IMR-90 (cell line): ENCODE data around the gene CRTAP.

Experiments used
- BHLHE40 ChIP-seq: fragments of 150-350 bp; IDR thresholded peaks from 2 replicates; pipeline ENCODE4 v1.6.1; 2016; ENCODE audit warnings: mild to moderate bottlenecking, low read depth, low read length
- CEBPB ChIP-seq: IDR thresholded peaks from 2 replicates; pipeline ENCODE4 v1.6.1; 2012; ENCODE audit warnings: low read depth, low read length, improper control_type of control experiment
- MAFK ChIP-seq: IDR thresholded peaks from 2 replicates; pipeline ENCODE4 v1.6.1; 2012; ENCODE audit warnings: low read depth, low read length, improper control_type of control experiment
- MAZ ChIP-seq: IDR thresholded peaks from 2 replicates; pipeline ENCODE4 v1.6.1; 2012; ENCODE audit warnings: low read depth, mild to moderate bottlenecking, low read length, improper control_type of control experiment, moderate library complexity, borderline replicate concordance
- MXI1 ChIP-seq: IDR thresholded peaks from 2 replicates; pipeline ENCODE4 v1.6.1; 2012; ENCODE audit warnings: low read depth, mild to moderate bottlenecking, low read length, moderate library complexity, borderline replicate concordance
- NFE2L2 ChIP-seq: fragments of 150-350 bp; IDR thresholded peaks from 2 replicates; pipeline ENCODE4 v1.6.1; 2016; ENCODE audit warnings: low read depth, mild to moderate bottlenecking, low read length
- POLR2A ChIP-seq: IDR thresholded peaks from 2 replicates; pipeline ENCODE4 v1.6.1; 2012; ENCODE audit warnings: mild to moderate bottlenecking, low read depth, low read length
- RAD21 ChIP-seq: IDR thresholded peaks from 2 replicates; pipeline ENCODE4 v1.6.1; 2012; ENCODE audit warnings: low read length, improper control_type of control experiment
- RCOR1 ChIP-seq: IDR thresholded peaks from 2 replicates; pipeline ENCODE4 v1.6.1; 2012; ENCODE audit warnings: mild to moderate bottlenecking, low read length, improper control_type of control experiment; ENCODE audit not compliant: insufficient replicate concordance
- RFX5 ChIP-seq: IDR thresholded peaks from 2 replicates; pipeline ENCODE4 v1.8.0; 2012; ENCODE audit warnings: low read depth, mild to moderate bottlenecking, low read length, moderate library complexity
- SMC3 ChIP-seq: fragments of 150-350 bp; IDR thresholded peaks from 2 replicates; pipeline ENCODE4 v1.6.1; 2016; ENCODE audit warnings: low read depth, mild to moderate bottlenecking, antibody characterized with exemption, low read length, moderate library complexity
- TF ChIP-seq, protein P1 (sequence below): conservative IDR thresholded peaks from 2 replicates; pipeline ENCODE4 v1.5.1; 2012; ENCODE audit warnings: mild to moderate bottlenecking, low read depth, low read length, improper control_type of control experiment
- TF ChIP-seq, protein P2 (sequence below): fragments of 150-350 bp; IDR thresholded peaks from 2 replicates; pipeline ENCODE4 v1.6.1; 2017; ENCODE audit warnings: mild to moderate bottlenecking, antibody characterized with exemption, low read length, low read depth
- TF ChIP-seq, protein P3 (sequence below): fragments of 150-350 bp; IDR thresholded peaks from 2 replicates; pipeline ENCODE4 v1.6.1; 2016; ENCODE audit warnings: low read depth, mild to moderate bottlenecking, low read length, moderate library complexity, borderline replicate concordance

GRCh38 chr3:33122991-33123390, 9.2 kb downstream of the CRTAP start:
- TF ChIP-seq, protein P1, sequence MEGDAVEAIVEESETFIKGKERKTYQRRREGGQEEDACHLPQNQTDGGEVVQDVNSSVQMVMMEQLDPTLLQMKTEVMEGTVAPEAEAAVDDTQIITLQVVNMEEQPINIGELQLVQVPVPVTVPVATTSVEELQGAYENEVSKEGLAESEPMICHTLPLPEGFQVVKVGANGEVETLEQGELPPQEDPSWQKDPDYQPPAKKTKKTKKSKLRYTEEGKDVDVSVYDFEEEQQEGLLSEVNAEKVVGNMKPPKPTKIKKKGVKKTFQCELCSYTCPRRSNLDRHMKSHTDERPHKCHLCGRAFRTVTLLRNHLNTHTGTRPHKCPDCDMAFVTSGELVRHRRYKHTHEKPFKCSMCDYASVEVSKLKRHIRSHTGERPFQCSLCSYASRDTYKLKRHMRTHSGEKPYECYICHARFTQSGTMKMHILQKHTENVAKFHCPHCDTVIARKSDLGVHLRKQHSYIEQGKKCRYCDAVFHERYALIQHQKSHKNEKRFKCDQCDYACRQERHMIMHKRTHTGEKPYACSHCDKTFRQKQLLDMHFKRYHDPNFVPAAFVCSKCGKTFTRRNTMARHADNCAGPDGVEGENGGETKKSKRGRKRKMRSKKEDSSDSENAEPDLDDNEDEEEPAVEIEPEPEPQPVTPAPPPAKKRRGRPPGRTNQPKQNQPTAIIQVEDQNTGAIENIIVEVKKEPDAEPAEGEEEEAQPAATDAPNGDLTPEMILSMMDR = no peak
- TF ChIP-seq MAZ = no peak
- no peak for TF ChIP-seq MAFK
- TF ChIP-seq CEBPB = no peak
- no peak for TF ChIP-seq POLR2A
- TF ChIP-seq, protein P2, sequence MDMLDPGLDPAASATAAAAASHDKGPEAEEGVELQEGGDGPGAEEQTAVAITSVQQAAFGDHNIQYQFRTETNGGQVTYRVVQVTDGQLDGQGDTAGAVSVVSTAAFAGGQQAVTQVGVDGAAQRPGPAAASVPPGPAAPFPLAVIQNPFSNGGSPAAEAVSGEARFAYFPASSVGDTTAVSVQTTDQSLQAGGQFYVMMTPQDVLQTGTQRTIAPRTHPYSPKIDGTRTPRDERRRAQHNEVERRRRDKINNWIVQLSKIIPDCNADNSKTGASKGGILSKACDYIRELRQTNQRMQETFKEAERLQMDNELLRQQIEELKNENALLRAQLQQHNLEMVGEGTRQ = no peak
- no peak for TF ChIP-seq RAD21
- TF ChIP-seq BHLHE40 = no peak
- no peak for TF ChIP-seq MXI1
- TF ChIP-seq SMC3 = no peak
- no peak for TF ChIP-seq RFX5
- no peak for TF ChIP-seq RCOR1
- TF ChIP-seq, protein P3, sequence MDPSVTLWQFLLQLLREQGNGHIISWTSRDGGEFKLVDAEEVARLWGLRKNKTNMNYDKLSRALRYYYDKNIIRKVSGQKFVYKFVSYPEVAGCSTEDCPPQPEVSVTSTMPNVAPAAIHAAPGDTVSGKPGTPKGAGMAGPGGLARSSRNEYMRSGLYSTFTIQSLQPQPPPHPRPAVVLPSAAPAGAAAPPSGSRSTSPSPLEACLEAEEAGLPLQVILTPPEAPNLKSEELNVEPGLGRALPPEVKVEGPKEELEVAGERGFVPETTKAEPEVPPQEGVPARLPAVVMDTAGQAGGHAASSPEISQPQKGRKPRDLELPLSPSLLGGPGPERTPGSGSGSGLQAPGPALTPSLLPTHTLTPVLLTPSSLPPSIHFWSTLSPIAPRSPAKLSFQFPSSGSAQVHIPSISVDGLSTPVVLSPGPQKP = no peak
- no peak for TF ChIP-seq NFE2L2
